HepG2 (cell line): ENCODE measurements around the gene FPGS. TPM values are rescaled to one million over a fixed set of nuclear protein-coding genes. Genes with fewer than 3 reads are reported as not detected.

Source experiments
- ATAC-seq: fragments of 200-7000 bp; cut with Tn5 transposase; 3 replicates; pipeline ENCODE4 v1.9.1; 2020; ENCODE audit warnings: mild to moderate bottlenecking, moderate library complexity
- BruUV-seq: library from RNA; stranded (reverse); fragments of 400-500 nt; replicated peaks from 2 replicates; lab custom pipeline; 2021; lab: Mats Ljungman, UMichigan
- CTCF ChIA-PET: fragments of 300-600 bp; formaldehyde crosslinking; extraction: SDS; loops from one replicate; lab custom pipeline; 2021; ENCODE audit warnings: low total read pairs, inconsistent platforms, low intra/inter-chr PET ratio; lab: Yijun Ruan, JAX
- POLR2A ChIA-PET: fragments of 350-600 bp; sonication (Branson Sonifier 250); formaldehyde crosslinking; loops from one replicate; lab custom pipeline; 2020; ENCODE audit warnings: antibody characterized with exemption, inconsistent platforms; lab: Yijun Ruan, JAX
- DNase-seq: peaks from one replicate; pipeline ENCODE4 v3.0.0-alpha.2; 2015; ENCODE audit warnings: low spot score
- FAIRE-seq: peaks from 3 replicates; lab custom pipeline; 2011; peaks lifted over from hg19 to GRCh38; lab: Jason Lieb, UNC
- H2AFZ ChIP-seq: one replicate; pipeline ENCODE4 v1.6.1; 2011; ENCODE audit warnings: low read length, inconsistent platforms
- H3K27ac ChIP-seq: fragments of 300-600 bp; 3 replicates; pipeline ENCODE4 v1.8.0; 2011; ENCODE audit warnings: mixed run types, mild to moderate bottlenecking, mixed read lengths, low read length, inconsistent platforms; ENCODE audit not compliant: insufficient read depth; ENCODE audit errors: extremely low read length
- H3K27me3 ChIP-seq, 2 experiments: fragments of 200-600 bp in 1 of 2; 2 replicates in 1 of 2; 3 replicates in 1 of 2; pipeline versions ENCODE4 v1.6.0 to v1.8.0; 2011; ENCODE audit warnings: low read length in 2 of 2, mild to moderate bottlenecking in 2 of 2, moderate library complexity in 2 of 2, inconsistent platforms in 1 of 2; ENCODE audit not compliant: insufficient read depth in 2 of 2, control insufficient read depth in 1 of 2
- H3K36me3 ChIP-seq, 2 experiments: fragments of 200-600 bp in 1 of 2; replicated peaks in 1 of 2; 2 replicates in 1 of 2; 3 replicates in 1 of 2; pipeline versions ENCODE4 v1.5.1 to v1.8.0; 2011; ENCODE audit warnings: low read length in 2 of 2, inconsistent platforms in 1 of 2; ENCODE audit not compliant: insufficient read depth in 2 of 2, control insufficient read depth in 1 of 2
- H3K4me1 ChIP-seq: 2 replicates; pipeline ENCODE4 v1.5.1; 2012; ENCODE audit warnings: low read length, inconsistent platforms; ENCODE audit not compliant: insufficient read depth
- H3K4me2 ChIP-seq: 2 replicates; pipeline ENCODE4 v1.6.0; 2011; ENCODE audit warnings: low read depth, low read length, inconsistent platforms
- H3K4me3 ChIP-seq, 3 experiments: fragments of 200-600 bp in 1 of 3; sonication (generic), shearing (Covaris generic) in 1 of 3; replicated peaks in 1 of 3; 2 replicates each; pipeline ENCODE4 v1.5.1; 2011 to 2016; ENCODE audit warnings: low read length in 3 of 3, inconsistent platforms in 2 of 3, low read depth in 2 of 3, mild to moderate bottlenecking in 2 of 3, control low read depth in 1 of 3, mixed read lengths in 1 of 3; ENCODE audit not compliant: insufficient read depth in 1 of 3
- H3K79me2 ChIP-seq: one replicate; pipeline ENCODE4 v1.6.1; 2011; ENCODE audit warnings: low read length, inconsistent platforms; ENCODE audit not compliant: insufficient read depth
- H3K9ac ChIP-seq: 2 replicates; pipeline ENCODE4 v1.6.0; 2011; ENCODE audit warnings: mild to moderate bottlenecking, low read depth, low read length, inconsistent platforms; ENCODE audit not compliant: insufficient read depth
- H3K9me3 ChIP-seq: 2 replicates; pipeline ENCODE4 v1.5.1; 2012; ENCODE audit warnings: mild to moderate bottlenecking, low read length
- H4K20me1 ChIP-seq: 2 replicates; pipeline ENCODE4 v1.6.0; 2011; ENCODE audit warnings: inconsistent platforms, mild to moderate bottlenecking, low read length, moderate library complexity; ENCODE audit not compliant: insufficient read depth
- NR0B2 ChIP-seq: sonication (generic); formaldehyde crosslinking; IDR thresholded peaks from 2 replicates; pipeline ENCODE4 v1.4.0; 2020; ENCODE audit warnings: mild to moderate bottlenecking, missing genetic modification reagents
- SOX13 ChIP-seq, 3 experiments: fragments of 450-650 bp in 1 of 3; sonication (generic) in 1 of 3; formaldehyde crosslinking in 1 of 3; IDR thresholded peaks in 2 of 3; conservative IDR thresholded peaks in 1 of 3; 2 replicates each; pipeline versions ENCODE4 v1.5.0 to v1.6.1; 2016 to 2020; ENCODE audit warnings: antibody characterized with exemption in 1 of 3, mild to moderate bottlenecking in 1 of 3, missing compliant biosample characterization in 1 of 3, missing genetic modification reagents in 1 of 3, moderate library complexity in 1 of 3
- ZNF501 ChIP-seq: sonication (generic); formaldehyde crosslinking; IDR thresholded peaks from 2 replicates; pipeline ENCODE4 v1.5.1; 2020; ENCODE audit warnings: mild to moderate bottlenecking, moderate library complexity, missing genetic modification reagents
- WGBS: methylation state at CpG from one replicate; pipeline ENCODE4 v1.1.6; 2017; ENCODE audit warnings: low lambda C conversion rate; 5-methylcytosine and 5-hydroxymethylcytosine counted together
- in situ Hi-C: cut with HindIII; loops from 2 replicates; pipeline ENCODE4 v1.10.0; 2017; ENCODE audit warnings: low pct_unique_long_range_greater_than_20kb; ENCODE audit not compliant: extremely low pct_ligation_motif_present
- intact Hi-C: fragments of 100-400 bp; cut with micrococcal nuclease; formaldehyde crosslinking; loops from one replicate; pipeline ENCODE4 v1.10.0; 2022; ENCODE audit not compliant: unreplicated experiment
- polyA plus RNA-seq, 8 experiments: library from polyadenylated mRNA; depleted of rRNA in 3 of 8; stranded (reverse) in 7 of 8; unstranded in 1 of 8; fragments of >200 nt; fragmentation: Illumina TruSeq in 4 of 8; extraction: Trizol in 4 of 8; gene quantifications; 2 replicates each; pipeline versions ENCODE4 v1.2.1 to v1.2.3, GENCODE V29; 2011 to 2016; ENCODE audit warnings: low read depth in 4 of 8, missing spikeins in 1 of 8, mixed read lengths in 1 of 8; ENCODE audit not compliant: insufficient read depth in 1 of 8
- total RNA-seq, 5 experiments: library from RNA; depleted of rRNA; stranded (reverse); fragments of >200 nt; fragmentation: Illumina TruSeq; extraction: Trizol; gene quantifications; 2 replicates each; pipeline ENCODE4 v1.2.3, GENCODE V29; 2016; ENCODE audit warnings: low read depth in 1 of 5
- TF ChIP-seq, protein P1 (sequence below): sonication (generic); formaldehyde crosslinking; conservative IDR thresholded peaks from 2 replicates; pipeline ENCODE4 v1.4.0; 2020; ENCODE audit warnings: mild to moderate bottlenecking, missing genetic modification reagents, moderate library complexity

Gene FPGS
- total and polyA plus RNA-seq, 2 of the 13 experiments (the other 11 are each of a cell fraction or from before 2014, with no cell fraction given), result 35.6 to 36.8 TPM

- TF ChIP-seq, protein P1, sequence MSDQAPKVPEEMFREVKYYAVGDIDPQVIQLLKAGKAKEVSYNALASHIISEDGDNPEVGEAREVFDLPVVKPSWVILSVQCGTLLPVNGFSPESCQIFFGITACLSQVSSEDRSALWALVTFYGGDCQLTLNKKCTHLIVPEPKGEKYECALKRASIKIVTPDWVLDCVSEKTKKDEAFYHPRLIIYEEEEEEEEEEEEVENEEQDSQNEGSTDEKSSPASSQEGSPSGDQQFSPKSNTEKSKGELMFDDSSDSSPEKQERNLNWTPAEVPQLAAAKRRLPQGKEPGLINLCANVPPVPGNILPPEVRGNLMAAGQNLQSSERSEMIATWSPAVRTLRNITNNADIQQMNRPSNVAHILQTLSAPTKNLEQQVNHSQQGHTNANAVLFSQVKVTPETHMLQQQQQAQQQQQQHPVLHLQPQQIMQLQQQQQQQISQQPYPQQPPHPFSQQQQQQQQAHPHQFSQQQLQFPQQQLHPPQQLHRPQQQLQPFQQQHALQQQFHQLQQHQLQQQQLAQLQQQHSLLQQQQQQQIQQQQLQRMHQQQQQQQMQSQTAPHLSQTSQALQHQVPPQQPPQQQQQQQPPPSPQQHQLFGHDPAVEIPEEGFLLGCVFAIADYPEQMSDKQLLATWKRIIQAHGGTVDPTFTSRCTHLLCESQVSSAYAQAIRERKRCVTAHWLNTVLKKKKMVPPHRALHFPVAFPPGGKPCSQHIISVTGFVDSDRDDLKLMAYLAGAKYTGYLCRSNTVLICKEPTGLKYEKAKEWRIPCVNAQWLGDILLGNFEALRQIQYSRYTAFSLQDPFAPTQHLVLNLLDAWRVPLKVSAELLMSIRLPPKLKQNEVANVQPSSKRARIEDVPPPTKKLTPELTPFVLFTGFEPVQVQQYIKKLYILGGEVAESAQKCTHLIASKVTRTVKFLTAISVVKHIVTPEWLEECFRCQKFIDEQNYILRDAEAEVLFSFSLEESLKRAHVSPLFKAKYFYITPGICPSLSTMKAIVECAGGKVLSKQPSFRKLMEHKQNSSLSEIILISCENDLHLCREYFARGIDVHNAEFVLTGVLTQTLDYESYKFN (CRISPR knock-in tag), result peak; percentile 28; the same call in 1 of the 2 replicates
- 0 out of 2 replicates have a peak, but pooled peaks have one; percentile 24 for TF ChIP-seq ZNF501 (CRISPR knock-in tag)
Observed at GRCh38 chr9:127796225-127796813, 6.4 kb upstream of the FPGS start (continued).

GRCh38 chr9:127796852-127797370 is 5.8 kb upstream of the FPGS start:
- intact Hi-C loops, result no loop called here

More at GRCh38 chr9:127796852-127797370, 5.8 kb upstream of the FPGS start:
- Histone ChIP-seq H3K9ac (no peak overlapping the region), H3K4me2 (peak overlapping the region; percentile 46), H3K27me3 (no peaks in the 10 kb centered on the region), H2AFZ (no peak overlapping the region), H3K9me3 (no peaks in the 10 kb centered on the region), H3K79me2 (no peaks in the 10 kb centered on the region), H3K4me1 (peaks cover 68% of the 10 kb centered on the region), H3K4me3 (no peak overlapping the region), H4K20me1 (peaks cover 4% of the 10 kb centered on the region; the same call in 1 of the 2 replicates), H3K36me3 (no peaks in the 10 kb centered on the region; a peak in 1 of 5 replicates), H3K27ac (no peak overlapping the region)
- ChIA-PET POLR2A (interaction anchor here (0.6 to 0.8 kb wide), 3 partner anchors 12 to 153 kb away, joined by 3 read pairs; no protein-coding TSS in a partner anchor), CTCF (no interaction called here)
- DNase-seq (no peak), FAIRE-seq (no peak), ATAC-seq (peak; percentile 7; the same call in 2 of the 3 replicates)
- no TSS peak for BruUV-seq
- 41% methylated on average over 11 of the region's 11 CpGs for WGBS
- in situ Hi-C loops, result no loop called here
- TF ChIP-seq NR0B2 (no peak), SOX13 (IDR thresholded peaks at IDR 0.05) (no peak), SOX13 (CRISPR knock-in tag; conservative IDR thresholded peaks at IDR 0.05 in 1 of 2, IDR thresholded peaks at IDR 0.05 in 1 of 2) (peak in 1 of 2 experiments; percentile 28; a peak in 1 of 4 replicates)
